Activated B cell treated with CpG ODN at 0.5 μM for 24 hours (primary cell): ENCODE results near the gene RBM10. TPM values are rescaled to one million over a fixed set of nuclear protein-coding genes. Genes with fewer than 3 reads are reported as not detected.

Source experiments
- ATAC-seq: fragments of 200-7000 bp; cut with Tn5 transposase; one replicate; pipeline ENCODE4 v1.10.0; 2021; ENCODE audit warnings: low read depth, mild to moderate bottlenecking, moderate library complexity
- CTCF ChIA-PET: fragments of 350-600 bp; sonication (Branson Sonifier 250); formaldehyde crosslinking; loops from one replicate; lab custom pipeline; 2021; ENCODE audit warnings: antibody characterized with exemption; lab: Charles Lee
- POLR2A ChIA-PET: fragments of 350-600 bp; sonication (Branson Sonifier 250); formaldehyde crosslinking; loops from one replicate; lab custom pipeline; 2021; ENCODE audit warnings: antibody characterized with exemption; lab: Charles Lee
- DNase-seq: peaks from one replicate; pipeline ENCODE4 v3.0.0; 2022
- H3K27ac Mint-ChIP-seq: one replicate; pipeline ENCODE4 v1.8.0; 2020; ENCODE audit warnings: mixed read lengths
- H3K27me3 Mint-ChIP-seq: one replicate; pipeline ENCODE4 v1.8.0; 2021; ENCODE audit warnings: mixed read lengths
- H3K36me3 Mint-ChIP-seq: one replicate; pipeline ENCODE4 v1.8.0; 2021; ENCODE audit warnings: low read depth, mixed read lengths
- H3K4me1 Mint-ChIP-seq: one replicate; pipeline ENCODE4 v1.8.0; 2021; ENCODE audit warnings: mixed read lengths
- H3K4me3 Mint-ChIP-seq: one replicate; pipeline ENCODE4 v1.8.0; 2020; ENCODE audit warnings: mild to moderate bottlenecking, mixed read lengths
- H3K9me3 Mint-ChIP-seq: one replicate; pipeline ENCODE4 v1.8.0; 2020; ENCODE audit warnings: mixed read lengths
- intact Hi-C: fragments of 100-400 bp; cut with micrococcal nuclease; formaldehyde crosslinking; loops from one replicate; pipeline ENCODE4 v1.15.1; 2024
- total RNA-seq: library from RNA; stranded (reverse); gene quantifications from 2 replicates; pipeline ENCODE4 v1.2.3, GENCODE V29; 2022
- TF ChIP-seq, protein P1 (sequence below): fragments of 200-600 bp; IDR thresholded peaks from one replicate; pipeline ENCODE4 v1.8.0; 2022; ENCODE audit warnings: antibody characterized with exemption, mild to moderate bottlenecking

The RBM10 gene
- total RNA-seq, 1 donor from 2014 or later, result 55.6 TPM

DNA sequence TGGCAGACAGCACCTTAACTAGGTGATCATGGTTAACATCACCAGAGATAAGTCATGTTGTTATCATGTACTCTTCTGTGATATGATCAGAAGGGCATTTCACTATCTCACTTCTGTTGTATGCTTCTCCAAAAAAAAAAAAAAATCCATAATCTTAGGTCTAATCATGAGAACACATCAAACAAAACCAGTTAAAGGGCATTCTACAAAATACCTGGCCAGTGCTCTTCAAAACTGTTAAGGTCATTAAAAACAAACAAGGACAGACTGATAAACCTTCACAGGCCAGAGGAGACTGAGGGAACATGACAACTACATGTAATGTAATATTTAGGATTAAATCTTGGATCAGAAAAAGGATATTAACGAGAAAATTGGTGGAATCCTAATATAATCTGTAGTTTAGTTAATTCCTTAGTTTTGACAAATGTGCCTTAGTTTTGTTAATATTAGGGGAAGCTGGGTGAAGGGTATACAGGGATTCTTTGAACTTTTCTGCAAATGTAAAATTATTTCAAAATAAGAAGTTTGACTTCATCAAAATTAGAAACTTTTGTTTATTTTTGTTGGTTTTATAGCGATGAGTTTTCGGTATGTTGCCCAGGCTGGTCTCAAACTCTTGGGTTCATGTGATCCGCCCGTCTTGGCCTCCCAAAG lies 18.0 kb downstream of the RBM10 start:
- Mint-ChIP-seq H3K27me3 (no peaks in the 10 kb centered on the region), H3K36me3 (peaks cover 30% of the 10 kb centered on the region), H3K9me3 (no peaks in the 10 kb centered on the region), H3K4me1 (peaks cover 3% of the 10 kb centered on the region), H3K4me3 (no peak overlapping the region), H3K27ac (no peak overlapping the region)
- intact Hi-C loops, result no loop called here
- no peak for ATAC-seq
- ChIA-PET CTCF (no interaction called here), POLR2A (no interaction called here)
- no peak for DNase-seq
- TF ChIP-seq, protein P1, sequence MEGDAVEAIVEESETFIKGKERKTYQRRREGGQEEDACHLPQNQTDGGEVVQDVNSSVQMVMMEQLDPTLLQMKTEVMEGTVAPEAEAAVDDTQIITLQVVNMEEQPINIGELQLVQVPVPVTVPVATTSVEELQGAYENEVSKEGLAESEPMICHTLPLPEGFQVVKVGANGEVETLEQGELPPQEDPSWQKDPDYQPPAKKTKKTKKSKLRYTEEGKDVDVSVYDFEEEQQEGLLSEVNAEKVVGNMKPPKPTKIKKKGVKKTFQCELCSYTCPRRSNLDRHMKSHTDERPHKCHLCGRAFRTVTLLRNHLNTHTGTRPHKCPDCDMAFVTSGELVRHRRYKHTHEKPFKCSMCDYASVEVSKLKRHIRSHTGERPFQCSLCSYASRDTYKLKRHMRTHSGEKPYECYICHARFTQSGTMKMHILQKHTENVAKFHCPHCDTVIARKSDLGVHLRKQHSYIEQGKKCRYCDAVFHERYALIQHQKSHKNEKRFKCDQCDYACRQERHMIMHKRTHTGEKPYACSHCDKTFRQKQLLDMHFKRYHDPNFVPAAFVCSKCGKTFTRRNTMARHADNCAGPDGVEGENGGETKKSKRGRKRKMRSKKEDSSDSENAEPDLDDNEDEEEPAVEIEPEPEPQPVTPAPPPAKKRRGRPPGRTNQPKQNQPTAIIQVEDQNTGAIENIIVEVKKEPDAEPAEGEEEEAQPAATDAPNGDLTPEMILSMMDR, result no peak

DNA sequence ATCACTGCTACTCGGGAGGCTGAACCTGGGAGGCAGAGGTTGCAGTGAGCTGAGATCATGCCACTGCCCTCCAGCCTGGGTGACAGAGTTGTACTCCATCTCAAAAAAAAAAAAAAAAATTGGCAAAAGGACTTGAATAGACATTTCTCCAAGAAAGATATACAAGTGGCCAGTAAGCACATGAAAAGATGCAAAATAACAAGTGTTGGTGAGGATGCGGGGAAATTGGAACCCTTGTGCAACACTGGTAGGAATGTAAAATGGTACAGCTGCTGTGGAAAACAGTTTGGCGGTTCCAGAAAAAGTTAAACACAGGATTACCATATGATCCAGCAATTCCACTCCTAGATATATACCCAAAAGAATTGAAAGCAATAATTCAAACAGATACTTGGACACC lies 19.4 kb downstream of the RBM10 start:
- Mint-ChIP-seq H3K36me3 (peaks cover 34% of the 10 kb centered on the region), H3K27me3 (no peaks in the 10 kb centered on the region), H3K4me1 (peaks cover 3% of the 10 kb centered on the region), H3K9me3 (no peaks in the 10 kb centered on the region), H3K27ac (no peak overlapping the region), H3K4me3 (no peak overlapping the region)
- DNase-seq (no peak), ATAC-seq (no peak)
- TF ChIP-seq, protein P1, result no peak
- CTCF ChIA-PET, result no interaction called here
- POLR2A ChIA-PET, result no interaction called here
- intact Hi-C loops, result no loop called here

DNA sequence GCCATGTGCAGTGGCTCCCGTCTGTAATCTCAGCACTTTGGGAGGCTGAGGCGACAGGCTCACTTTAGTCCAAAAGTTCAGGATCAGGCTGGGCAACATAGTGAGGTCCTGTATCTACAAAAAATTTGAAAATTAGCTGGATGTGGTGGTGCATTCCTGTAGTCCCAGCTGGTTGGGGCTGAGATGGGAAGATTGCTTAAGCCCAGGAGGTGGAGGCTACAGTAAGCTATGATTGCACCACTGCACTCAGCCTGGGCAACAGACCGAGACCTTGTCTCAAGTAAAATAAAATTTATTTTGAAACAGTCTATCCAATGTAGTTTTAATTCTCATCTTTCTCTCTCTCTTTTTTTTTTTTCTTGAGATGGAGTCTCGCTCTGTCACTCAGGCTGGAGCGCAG lies 21.1 kb downstream of the RBM10 start:
- no peak overlapping the region for H3K27ac Mint-ChIP-seq
- DNase-seq (no peak), ATAC-seq (no peak)
- no peak overlapping the region for H3K4me3 Mint-ChIP-seq
- intact Hi-C loops, result no loop called here
- no peaks in the 10 kb centered on the region for H3K4me1 Mint-ChIP-seq
- H3K36me3 Mint-ChIP-seq, result peaks cover 37% of the 10 kb centered on the region
- H3K27me3 Mint-ChIP-seq, result no peaks in the 10 kb centered on the region
- CTCF ChIA-PET, result no interaction called here
- TF ChIP-seq, protein P1, result no peak
- POLR2A ChIA-PET, result interaction anchor here (0.7 kb wide), 1 partner anchor 254 kb away, joined by 3 read pairs; no protein-coding TSS in a partner anchor
- no peaks in the 10 kb centered on the region for H3K9me3 Mint-ChIP-seq

DNA sequence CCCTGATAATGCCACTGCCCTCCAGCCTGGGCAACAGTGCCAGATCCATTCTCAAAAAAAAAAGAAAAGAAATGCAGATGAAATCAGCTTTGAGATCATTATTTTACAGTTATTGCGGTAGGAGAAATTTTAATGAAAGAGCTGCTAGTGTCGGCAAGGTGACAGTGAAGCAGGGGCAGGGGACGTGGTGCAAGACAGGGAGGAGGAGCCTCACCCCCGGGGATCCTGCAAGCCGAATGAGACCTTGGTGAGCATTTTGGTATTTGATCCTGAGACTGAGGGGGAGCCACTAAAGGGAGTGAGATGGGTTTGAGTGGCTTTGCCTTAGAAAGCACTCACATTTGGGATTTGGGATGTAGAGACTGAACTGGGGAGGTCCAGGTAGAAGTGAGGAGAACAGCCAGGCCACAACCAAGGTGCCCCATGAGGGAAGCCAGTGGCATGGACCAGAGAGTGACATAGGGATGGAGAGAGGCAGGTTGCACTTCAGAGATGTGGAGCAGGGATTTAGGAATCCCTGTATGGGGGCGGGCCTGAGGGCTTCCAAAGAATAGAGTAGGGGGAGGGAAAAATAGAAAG lies 23.6 kb downstream of the RBM10 start:
- H3K4me3 Mint-ChIP-seq, result no peak overlapping the region
- POLR2A ChIA-PET, result no interaction called here
- TF ChIP-seq, protein P1, result no peak
- no peak for ATAC-seq
- no peaks in the 10 kb centered on the region for H3K4me1 Mint-ChIP-seq
- DNase-seq, result no peak
- no peaks in the 10 kb centered on the region for H3K9me3 Mint-ChIP-seq
- no peaks in the 10 kb centered on the region for H3K27me3 Mint-ChIP-seq
- H3K27ac Mint-ChIP-seq, result no peak overlapping the region
- intact Hi-C loops, result no loop called here
- H3K36me3 Mint-ChIP-seq, result peaks cover 52% of the 10 kb centered on the region
- CTCF ChIA-PET, result no interaction called here

DNA sequence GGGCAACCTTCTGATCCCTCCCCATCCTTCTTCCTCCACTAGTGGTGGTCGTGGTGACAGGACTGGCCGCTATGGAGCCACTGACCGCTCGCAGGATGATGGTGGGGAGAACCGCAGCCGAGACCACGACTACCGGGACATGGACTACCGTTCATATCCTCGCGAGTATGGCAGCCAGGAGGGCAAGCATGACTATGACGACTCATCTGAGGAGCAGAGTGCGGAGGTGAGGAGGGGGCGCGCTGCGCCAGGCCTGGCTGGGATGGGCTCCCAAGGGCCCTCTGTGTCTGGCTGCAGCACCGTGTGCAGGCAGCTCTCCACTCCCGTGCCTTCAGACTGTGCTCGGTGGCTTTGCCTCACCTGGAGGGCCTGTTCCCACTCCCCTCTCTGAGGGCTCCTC lies 24.3 kb downstream of the RBM10 start:
- H3K27ac Mint-ChIP-seq, result no peak overlapping the region
- CTCF ChIA-PET, result no interaction called here
- POLR2A ChIA-PET, result no interaction called here
- intact Hi-C loops, result no loop called here
- H3K4me3 Mint-ChIP-seq, result no peak overlapping the region
- TF ChIP-seq, protein P1, result no peak
- ATAC-seq, result no peak
- peaks cover 55% of the 10 kb centered on the region for H3K36me3 Mint-ChIP-seq
- H3K4me1 Mint-ChIP-seq, result no peaks in the 10 kb centered on the region
- no peak for DNase-seq
- H3K27me3 Mint-ChIP-seq, result no peaks in the 10 kb centered on the region
- H3K9me3 Mint-ChIP-seq, result no peaks in the 10 kb centered on the region
